Measurements from ENCODE around the gene DNAL1.

DNA sequence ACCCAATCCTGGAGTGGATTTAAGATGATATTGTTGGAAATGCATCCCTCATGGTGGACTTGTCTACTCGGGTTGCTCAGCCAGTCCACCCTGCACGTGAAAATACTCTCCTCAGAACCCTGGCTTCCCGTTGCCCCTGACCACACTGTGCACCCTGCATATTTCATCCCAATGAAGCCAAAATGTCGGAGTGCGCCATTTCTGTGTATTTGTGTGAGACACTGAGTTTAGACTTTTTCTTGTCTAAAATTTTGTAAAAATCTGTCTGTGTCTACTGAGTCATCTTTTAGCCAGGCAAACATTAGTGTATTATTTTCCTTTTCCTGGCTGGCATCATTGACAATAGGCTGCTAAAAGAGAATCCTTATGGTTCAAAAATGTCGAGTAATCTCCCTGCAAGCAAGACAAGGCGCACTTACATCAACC, 69.9 kb downstream of the DNAL1 start:
- TF ChIP-seq CTCF (IDR thresholded peaks at IDR 0.05), result no peak
- TF ChIP-seq POLR2A (IDR thresholded peaks at IDR 0.05), result no peak
